ENCODE results near the gene NAT9.

NAT9 gene

GRCh38 chr17:74738051-74738996, 37.8 kb downstream of the NAT9 start:
- peaks cover 4% of the 10 kb centered on the region for H3K27me3 ChIP-seq (ENCODE audit: control insufficient read depth, insufficient read depth, low read length)

DNA sequence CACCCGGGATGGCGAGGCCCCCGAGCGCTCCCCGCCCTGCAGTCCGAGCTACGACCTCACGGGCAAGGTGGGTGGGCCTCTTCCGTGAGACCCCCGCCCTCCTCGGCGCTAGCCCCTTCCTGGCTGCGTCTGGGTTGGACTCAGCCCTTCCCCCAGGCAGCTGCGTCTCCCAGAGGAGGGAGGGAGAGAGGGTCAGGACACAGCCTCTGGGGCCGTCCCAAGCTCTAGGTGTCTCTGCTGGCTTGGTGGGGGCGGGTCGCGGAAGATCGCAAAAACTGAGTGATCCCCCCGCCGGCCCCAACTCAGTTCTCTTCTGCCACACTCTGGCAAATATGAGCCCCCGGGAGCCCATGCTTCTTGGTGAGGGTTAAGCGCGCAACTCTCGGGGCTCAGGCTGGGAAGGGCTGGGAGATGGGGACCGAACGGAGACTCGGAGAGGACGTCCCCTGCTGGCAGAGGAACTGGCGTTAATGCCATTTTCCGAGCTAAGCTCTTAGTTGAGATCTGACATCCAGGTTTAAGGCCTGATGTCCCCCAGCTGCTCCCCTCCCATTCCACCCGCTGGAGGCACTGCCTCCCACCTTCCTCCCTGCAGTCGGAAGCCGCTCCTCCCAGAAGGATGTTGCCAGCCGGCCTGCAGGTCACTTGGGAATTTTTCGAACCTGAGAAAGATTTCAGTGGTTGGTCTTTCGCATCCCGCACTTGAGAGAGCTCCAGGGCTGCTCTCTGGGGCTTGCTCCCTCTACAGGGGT, 38.7 kb downstream of the NAT9 start:
- Histone ChIP-seq H3K9ac (ENCODE audit: low read depth, low read length) (no peak overlapping the region), H3K9me3 (ENCODE audit: control insufficient read depth, insufficient read depth, low read length) (no peaks in the 10 kb centered on the region), H3K4me3 (ENCODE audit: low read depth, low read length) (peak overlapping the region; percentile 75), H3K36me3 (ENCODE audit: control insufficient read depth, insufficient read depth, low read length) (no peaks in the 10 kb centered on the region), H3K27me3 (ENCODE audit: control insufficient read depth, insufficient read depth, low read length) (peaks cover 7% of the 10 kb centered on the region), H3K4me1 (ENCODE audit: control insufficient read depth, insufficient read depth, low read length) (peaks cover 6% of the 10 kb centered on the region)

More at GRCh38 chr17:74738051-74738996, 37.8 kb downstream of the NAT9 start:
- H3K9me3 ChIP-seq (ENCODE audit: control insufficient read depth, insufficient read depth, low read length): no peaks in the 10 kb centered on the region
- peak overlapping the region; percentile 75 for H3K4me3 ChIP-seq (ENCODE audit: low read depth, low read length)
- H3K36me3 ChIP-seq (ENCODE audit: control insufficient read depth, insufficient read depth, low read length): no peaks in the 10 kb centered on the region
- H3K9ac ChIP-seq (ENCODE audit: low read depth, low read length): no peak overlapping the region
- peaks cover 6% of the 10 kb centered on the region for H3K4me1 ChIP-seq (ENCODE audit: control insufficient read depth, insufficient read depth, low read length)

DNA sequence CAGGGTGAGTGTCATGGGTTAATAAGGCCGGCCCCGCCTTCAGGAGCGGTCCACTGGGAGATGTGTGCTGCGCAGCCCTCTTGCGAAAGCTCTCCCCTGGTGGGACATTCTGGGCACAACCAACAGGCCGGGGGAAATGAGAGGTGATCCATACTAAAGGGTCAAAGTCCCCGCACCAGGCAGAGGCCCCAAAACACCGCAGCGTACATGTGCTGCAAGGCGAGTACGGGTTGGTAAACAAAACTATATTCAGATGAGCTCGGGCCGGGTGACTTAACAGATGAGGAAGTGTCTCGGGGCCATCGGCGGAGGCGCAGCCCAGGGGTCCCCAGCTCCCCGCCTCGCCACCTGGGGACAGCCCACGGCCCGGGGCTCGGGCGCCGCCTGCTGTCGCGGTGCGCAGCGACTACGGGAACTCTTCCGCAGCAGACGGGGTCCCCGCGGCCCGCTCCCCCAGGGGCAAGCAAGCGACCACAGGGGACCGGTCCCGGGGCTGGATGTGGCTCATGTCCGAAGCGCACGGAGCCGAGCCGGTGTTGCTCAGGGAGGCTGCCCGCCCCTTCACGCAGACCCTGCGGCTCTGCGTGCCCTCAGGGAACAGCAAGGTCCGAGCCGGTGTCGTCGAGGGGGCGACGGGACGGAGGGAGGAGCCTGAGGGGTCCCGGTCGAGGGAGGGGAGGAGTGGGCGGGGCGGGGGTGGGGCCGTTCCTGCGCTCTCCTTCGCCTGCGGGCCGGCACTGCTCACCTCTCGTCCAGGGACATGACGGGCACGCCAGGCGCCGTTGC, 39.4 kb downstream of the NAT9 start, which contains the start of gene RAB37:
Gene RAB37 (plus strand): TSS at position 744 of the 786 bp plus-strand sequence. CDS start 17 bp downstream, at position 761.
- Histone ChIP-seq H3K9me3 (ENCODE audit: control insufficient read depth, insufficient read depth, low read length) (no peaks in the 10 kb centered on the region), H3K9ac (ENCODE audit: low read depth, low read length) (no peak within 1 kb of the TSS), H3K36me3 (ENCODE audit: control insufficient read depth, insufficient read depth, low read length) (no peaks in the 10 kb centered on the region), H3K4me1 (ENCODE audit: control insufficient read depth, insufficient read depth, low read length) (peaks cover 6% of the 10 kb centered on the region), H3K27me3 (ENCODE audit: control insufficient read depth, insufficient read depth, low read length) (peaks cover 7% of the 10 kb centered on the region), H3K4me3 (ENCODE audit: low read depth, low read length) (peak within 1 kb of the TSS; percentile 75)

- no peaks in the 10 kb centered on the region for H3K9me3 ChIP-seq (ENCODE audit: control insufficient read depth, insufficient read depth, low read length)
- H3K4me3 ChIP-seq (ENCODE audit: low read depth, low read length): no peak overlapping the region
- peaks cover 7% of the 10 kb centered on the region for H3K27me3 ChIP-seq (ENCODE audit: control insufficient read depth, insufficient read depth, low read length)
- no peak overlapping the region for H3K9ac ChIP-seq (ENCODE audit: low read depth, low read length)
- no peaks in the 10 kb centered on the region for H3K36me3 ChIP-seq (ENCODE audit: control insufficient read depth, insufficient read depth, low read length)
- peaks cover 6% of the 10 kb centered on the region for H3K4me1 ChIP-seq (ENCODE audit: control insufficient read depth, insufficient read depth, low read length)
Measured at GRCh38 chr17:74734256-74734655, 41.9 kb downstream of the NAT9 start.

GRCh38 chr17:74733365-74734122, 42.6 kb downstream of the NAT9 start:
- no peaks in the 10 kb centered on the region for H3K36me3 ChIP-seq (ENCODE audit: control insufficient read depth, insufficient read depth, low read length)
- H3K9ac ChIP-seq (ENCODE audit: low read depth, low read length): no peak overlapping the region
- no peaks in the 10 kb centered on the region for H3K9me3 ChIP-seq (ENCODE audit: control insufficient read depth, insufficient read depth, low read length)
- no peak overlapping the region for H3K4me3 ChIP-seq (ENCODE audit: low read depth, low read length)
- peaks cover 6% of the 10 kb centered on the region for H3K4me1 ChIP-seq (ENCODE audit: control insufficient read depth, insufficient read depth, low read length)
- H3K27me3 ChIP-seq (ENCODE audit: control insufficient read depth, insufficient read depth, low read length): peaks cover 7% of the 10 kb centered on the region

- Histone ChIP-seq H3K36me3 (ENCODE audit: control insufficient read depth, insufficient read depth, low read length) (no peaks in the 10 kb centered on the region), H3K9me3 (ENCODE audit: control insufficient read depth, insufficient read depth, low read length) (no peaks in the 10 kb centered on the region), H3K4me3 (ENCODE audit: low read depth, low read length) (no peak overlapping the region), H3K9ac (ENCODE audit: low read depth, low read length) (no peak overlapping the region), H3K27me3 (ENCODE audit: control insufficient read depth, insufficient read depth, low read length) (peaks cover 7% of the 10 kb centered on the region), H3K4me1 (ENCODE audit: control insufficient read depth, insufficient read depth, low read length) (peaks cover 2% of the 10 kb centered on the region)
Measured at GRCh38 chr17:74732042-74732867, 43.9 kb downstream of the NAT9 start.

- H3K9ac ChIP-seq (ENCODE audit: low read depth, low read length): no peak overlapping the region
- peaks cover 2% of the 10 kb centered on the region for H3K4me1 ChIP-seq (ENCODE audit: control insufficient read depth, insufficient read depth, low read length)
- no peaks in the 10 kb centered on the region for H3K36me3 ChIP-seq (ENCODE audit: control insufficient read depth, insufficient read depth, low read length)
- no peak overlapping the region for H3K4me3 ChIP-seq (ENCODE audit: low read depth, low read length)
- H3K9me3 ChIP-seq (ENCODE audit: control insufficient read depth, insufficient read depth, low read length): no peaks in the 10 kb centered on the region
- H3K27me3 ChIP-seq (ENCODE audit: control insufficient read depth, insufficient read depth, low read length): peaks cover 7% of the 10 kb centered on the region
Measured at GRCh38 chr17:74731347-74731605, 44.9 kb downstream of the NAT9 start.

DNA sequence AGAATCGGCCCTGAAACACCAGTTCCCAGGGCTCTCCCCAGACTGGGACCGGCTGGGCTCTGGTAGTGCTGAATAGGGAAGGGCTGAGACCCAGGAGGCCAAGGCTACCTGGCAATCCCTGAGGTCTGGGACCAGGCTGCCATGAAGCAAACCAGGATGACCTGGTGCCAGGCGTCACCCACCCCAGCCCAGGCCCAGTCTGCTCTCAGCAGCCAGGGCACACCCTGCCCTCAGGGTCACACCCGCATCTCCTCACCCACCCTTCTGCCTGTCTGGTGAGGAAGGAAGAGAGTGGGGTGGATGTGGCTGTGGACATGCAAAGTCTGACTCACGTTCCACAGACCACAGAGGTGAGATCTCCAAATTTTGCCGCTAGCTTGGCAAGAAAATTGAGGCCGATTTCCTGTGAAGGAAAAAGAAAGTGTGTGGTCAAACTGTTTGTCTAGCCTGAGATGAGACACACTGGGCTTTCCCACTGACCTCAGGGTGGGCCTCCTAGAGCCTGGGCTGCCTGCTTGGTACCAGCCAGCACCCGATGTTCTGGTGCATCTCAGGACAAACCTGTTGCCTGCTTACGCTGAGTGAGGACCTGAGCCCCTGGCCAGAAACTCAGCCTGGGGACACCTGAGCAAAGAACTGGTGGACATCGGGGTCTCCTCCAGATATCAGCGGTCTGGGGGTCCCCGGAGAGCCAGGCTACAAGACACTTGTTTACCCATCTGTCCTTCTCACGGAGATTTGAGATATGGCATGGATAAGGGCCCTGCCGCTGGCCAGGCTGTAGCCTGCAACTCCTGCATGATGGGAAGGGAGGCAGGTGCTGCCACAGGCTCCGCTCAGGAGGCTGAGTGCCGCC, 45.4 kb downstream of the NAT9 start:
- peaks cover 7% of the 10 kb centered on the region for H3K27me3 ChIP-seq (ENCODE audit: control insufficient read depth, insufficient read depth, low read length)
- peaks cover 2% of the 10 kb centered on the region for H3K4me1 ChIP-seq (ENCODE audit: control insufficient read depth, insufficient read depth, low read length)
- H3K4me3 ChIP-seq (ENCODE audit: low read depth, low read length): no peak overlapping the region
- no peaks in the 10 kb centered on the region for H3K9me3 ChIP-seq (ENCODE audit: control insufficient read depth, insufficient read depth, low read length)
- H3K36me3 ChIP-seq (ENCODE audit: control insufficient read depth, insufficient read depth, low read length): no peaks in the 10 kb centered on the region
- H3K9ac ChIP-seq (ENCODE audit: low read depth, low read length): no peak overlapping the region

DNA sequence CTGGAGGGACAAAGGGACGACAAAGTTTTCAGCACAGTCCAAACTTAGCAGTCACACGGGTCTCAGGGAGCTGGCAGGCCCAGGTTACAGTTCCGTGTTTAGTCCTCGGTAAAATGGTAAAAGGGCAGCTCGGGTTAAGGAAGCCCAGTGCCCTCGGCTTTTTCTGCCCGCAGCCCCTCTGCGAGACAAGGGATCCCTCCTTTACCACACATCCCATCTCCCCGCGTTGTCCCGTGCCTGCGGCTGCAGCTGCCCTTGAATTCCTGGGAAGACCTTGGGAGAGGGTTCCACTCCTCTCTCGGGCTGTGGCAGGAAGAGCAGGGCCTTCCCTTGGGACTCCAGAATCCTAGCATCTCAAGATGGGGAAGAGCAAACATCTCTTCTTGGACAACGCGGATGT, 46.3 kb downstream of the NAT9 start:
- no peaks in the 10 kb centered on the region for H3K4me1 ChIP-seq (ENCODE audit: control insufficient read depth, insufficient read depth, low read length)
- peaks cover 7% of the 10 kb centered on the region for H3K27me3 ChIP-seq (ENCODE audit: control insufficient read depth, insufficient read depth, low read length)
- H3K4me3 ChIP-seq (ENCODE audit: low read depth, low read length): no peak overlapping the region
- H3K36me3 ChIP-seq (ENCODE audit: control insufficient read depth, insufficient read depth, low read length): no peaks in the 10 kb centered on the region
- H3K9ac ChIP-seq (ENCODE audit: low read depth, low read length): no peak overlapping the region
- no peaks in the 10 kb centered on the region for H3K9me3 ChIP-seq (ENCODE audit: control insufficient read depth, insufficient read depth, low read length)

DNA sequence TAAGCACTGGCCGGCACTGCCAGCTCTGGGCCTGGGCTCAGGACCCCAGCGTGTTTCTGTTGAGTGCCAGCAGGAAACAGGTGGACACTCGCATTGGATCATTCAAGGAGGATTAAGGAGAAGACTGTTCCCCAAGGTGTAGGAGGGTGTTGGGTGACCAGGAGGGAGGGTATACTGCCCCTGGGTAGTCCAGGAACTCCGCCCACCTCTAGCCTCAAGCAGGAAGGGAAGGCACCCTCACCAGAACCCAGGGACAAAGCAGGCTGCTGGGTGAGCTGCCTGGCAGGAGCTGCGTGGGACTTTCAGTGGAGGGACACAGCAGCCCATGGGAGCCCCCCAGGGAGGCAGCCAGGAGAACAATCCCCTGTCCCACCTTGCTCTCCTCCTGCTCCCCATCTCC, 46.8 kb downstream of the NAT9 start:
- no peaks in the 10 kb centered on the region for H3K9me3 ChIP-seq (ENCODE audit: control insufficient read depth, insufficient read depth, low read length)
- no peak overlapping the region for H3K4me3 ChIP-seq (ENCODE audit: low read depth, low read length)
- H3K4me1 ChIP-seq (ENCODE audit: control insufficient read depth, insufficient read depth, low read length): no peaks in the 10 kb centered on the region
- no peaks in the 10 kb centered on the region for H3K36me3 ChIP-seq (ENCODE audit: control insufficient read depth, insufficient read depth, low read length)
- H3K9ac ChIP-seq (ENCODE audit: low read depth, low read length): no peak overlapping the region
- peaks cover 7% of the 10 kb centered on the region for H3K27me3 ChIP-seq (ENCODE audit: control insufficient read depth, insufficient read depth, low read length)
